Loucy (cell line): Measurements from ENCODE around the gene USP22.

Source experiments
- EZH2phosphoT487 ChIP-seq: fragments of 200-600 bp; IDR thresholded peaks from 2 replicates; pipeline ENCODE4 v1.6.1; 2018; ENCODE audit warnings: antibody characterized with exemption, mild to moderate bottlenecking, moderate library complexity, borderline replicate concordance
- TF ChIP-seq, protein P1 (sequence below): fragments of 200-600 bp; sonication (generic); conservative IDR thresholded peaks from 2 replicates; pipeline ENCODE4 v1.5.1; 2014; ENCODE audit warnings: mild to moderate bottlenecking, antibody characterized with exemption, low read length

- TF ChIP-seq, protein P1, sequence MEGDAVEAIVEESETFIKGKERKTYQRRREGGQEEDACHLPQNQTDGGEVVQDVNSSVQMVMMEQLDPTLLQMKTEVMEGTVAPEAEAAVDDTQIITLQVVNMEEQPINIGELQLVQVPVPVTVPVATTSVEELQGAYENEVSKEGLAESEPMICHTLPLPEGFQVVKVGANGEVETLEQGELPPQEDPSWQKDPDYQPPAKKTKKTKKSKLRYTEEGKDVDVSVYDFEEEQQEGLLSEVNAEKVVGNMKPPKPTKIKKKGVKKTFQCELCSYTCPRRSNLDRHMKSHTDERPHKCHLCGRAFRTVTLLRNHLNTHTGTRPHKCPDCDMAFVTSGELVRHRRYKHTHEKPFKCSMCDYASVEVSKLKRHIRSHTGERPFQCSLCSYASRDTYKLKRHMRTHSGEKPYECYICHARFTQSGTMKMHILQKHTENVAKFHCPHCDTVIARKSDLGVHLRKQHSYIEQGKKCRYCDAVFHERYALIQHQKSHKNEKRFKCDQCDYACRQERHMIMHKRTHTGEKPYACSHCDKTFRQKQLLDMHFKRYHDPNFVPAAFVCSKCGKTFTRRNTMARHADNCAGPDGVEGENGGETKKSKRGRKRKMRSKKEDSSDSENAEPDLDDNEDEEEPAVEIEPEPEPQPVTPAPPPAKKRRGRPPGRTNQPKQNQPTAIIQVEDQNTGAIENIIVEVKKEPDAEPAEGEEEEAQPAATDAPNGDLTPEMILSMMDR, result no peak
- TF ChIP-seq EZH2phosphoT487, result no peak
Observed at GRCh38 chr17:21089933-21090901, 47.4 kb upstream of the USP22 start.
